GM19328 (cell line): ENCODE results near the gene KCNQ5.
"Not testable (repeated sequence)": the region's sequence is repeated elsewhere in the genome, so short reads cannot be mapped to it uniquely, and the experiment has no call there.

Experiments
- ATAC-seq: cut with Tn5 transposase; IDR thresholded peaks from one replicate; pipeline ENCODE4 v1.9.1; 2021; ENCODE audit warnings: mild to moderate bottlenecking, moderate library complexity; ENCODE audit not compliant: unreplicated experiment

The KCNQ5 gene

GRCh38 chr6:72978808-72979207 lies 356.9 kb downstream of the KCNQ5 start:
- not testable (repeated sequence) for ATAC-seq

GRCh38 chr6:72984189-72984831 lies 362.4 kb downstream of the KCNQ5 start:
- ATAC-seq, result not testable (repeated sequence)

- ATAC-seq, result no peak
These were observed 363.3 kb downstream of the KCNQ5 start for GRCh38 chr6:72984981-72985665.

- no peak for ATAC-seq
These were observed 365.4 kb downstream of the KCNQ5 start for GRCh38 chr6:72987301-72987700.

- no peak for ATAC-seq
These were observed 378.1 kb downstream of the KCNQ5 start for GRCh38 chr6:72999995-73000394.

GRCh38 chr6:73000460-73000859 lies 378.6 kb downstream of the KCNQ5 start:
- ATAC-seq, result no peak

GRCh38 chr6:73002588-73002987 lies 380.7 kb downstream of the KCNQ5 start:
- no peak for ATAC-seq

GRCh38 chr6:73003302-73003701 lies 381.4 kb downstream of the KCNQ5 start:
- ATAC-seq, result no peak

GRCh38 chr6:73004231-73004630 lies 382.4 kb downstream of the KCNQ5 start:
- ATAC-seq, result no peak

- no peak for ATAC-seq
These were observed 383.0 kb downstream of the KCNQ5 start for GRCh38 chr6:73004861-73005260.

GRCh38 chr6:73006146-73006545 lies 384.3 kb downstream of the KCNQ5 start:
- no peak for ATAC-seq

GRCh38 chr6:73011945-73012344 lies 390.1 kb downstream of the KCNQ5 start:
- no peak for ATAC-seq

- ATAC-seq, result no peak
These were observed 395.6 kb downstream of the KCNQ5 start for GRCh38 chr6:73017476-73017875.

- no peak for ATAC-seq
These were observed 402.7 kb downstream of the KCNQ5 start for GRCh38 chr6:73024598-73024997.

GRCh38 chr6:73027691-73028090 lies 405.8 kb downstream of the KCNQ5 start:
- no peak for ATAC-seq

- ATAC-seq, result no peak
These were observed 406.4 kb downstream of the KCNQ5 start for GRCh38 chr6:73028124-73028766.

- ATAC-seq, result no peak
These were observed 407.1 kb downstream of the KCNQ5 start for GRCh38 chr6:73028893-73029450.

- peak; percentile 76 for ATAC-seq
These were observed 408.4 kb downstream of the KCNQ5 start for GRCh38 chr6:73030257-73030656.

GRCh38 chr6:73030791-73031782 lies 409.2 kb downstream of the KCNQ5 start:
- no peak for ATAC-seq

GRCh38 chr6:73032586-73032985 lies 410.7 kb downstream of the KCNQ5 start:
- no peak for ATAC-seq

GRCh38 chr6:73036689-73037088 lies 414.8 kb downstream of the KCNQ5 start:
- ATAC-seq, result no peak
